H9 (cell line): Measurements from ENCODE around the gene PARD3. TPM values are rescaled to one million over a fixed set of nuclear protein-coding genes. Genes with fewer than 3 reads are reported as not detected.

Source experiments
- DNase-seq: peaks from one replicate; pipeline ENCODE4 v3.0.0-alpha.2; 2017
- H2AFZ ChIP-seq: one replicate; pipeline ENCODE4 v1.6.1; 2013; ENCODE audit warnings: mild to moderate bottlenecking, low read length, control low read depth, moderate library complexity
- H2AK5ac ChIP-seq: 2 replicates; pipeline ENCODE4 v1.6.1; 2013; ENCODE audit warnings: low read length, control low read depth, mixed read lengths; ENCODE audit not compliant: insufficient read length
- H2BK120ac ChIP-seq: one replicate; pipeline ENCODE4 v1.6.1; 2013; ENCODE audit warnings: low read depth, mild to moderate bottlenecking, low read length, control low read depth, inconsistent platforms; ENCODE audit not compliant: poor library complexity, severe bottlenecking
- H2BK12ac ChIP-seq: 2 replicates; pipeline ENCODE4 v1.6.1; 2013; ENCODE audit warnings: low read length, control low read depth, mixed read lengths, low read depth; ENCODE audit not compliant: insufficient read length
- H2BK15ac ChIP-seq: 2 replicates; pipeline ENCODE4 v1.6.1; 2013; ENCODE audit warnings: low read depth, low read length, control low read depth
- H2BK20ac ChIP-seq: one replicate; pipeline ENCODE4 v1.6.1; 2013; ENCODE audit warnings: low read depth, mild to moderate bottlenecking, low read length, control low read depth, inconsistent platforms; ENCODE audit not compliant: poor library complexity, severe bottlenecking
- H2BK5ac ChIP-seq: 2 replicates; pipeline ENCODE4 v1.6.1; 2013; ENCODE audit warnings: low read length, control low read depth, mixed read lengths; ENCODE audit not compliant: insufficient read length
- H3K14ac ChIP-seq: 2 replicates; pipeline ENCODE4 v1.6.1; 2013; ENCODE audit warnings: low read length, control low read depth; ENCODE audit not compliant: insufficient read depth
- H3K18ac ChIP-seq: 2 replicates; pipeline ENCODE4 v1.6.1; 2013; ENCODE audit warnings: low read depth, mild to moderate bottlenecking, mixed read lengths, low read length, control low read depth; ENCODE audit not compliant: insufficient read length
- H3K23ac ChIP-seq: 2 replicates; pipeline ENCODE4 v1.6.1; 2013; ENCODE audit warnings: low read length, control low read depth, mixed read lengths, low read depth; ENCODE audit not compliant: insufficient read length
- H3K23me2 ChIP-seq: 2 replicates; pipeline ENCODE4 v1.6.1; 2013; ENCODE audit warnings: low read depth, mild to moderate bottlenecking, mixed read lengths, low read length, control low read depth; ENCODE audit not compliant: insufficient read length, poor library complexity, severe bottlenecking
- H3K27ac ChIP-seq: 2 replicates; pipeline ENCODE4 v1.5.1; 2013; ENCODE audit warnings: low read length, control low read depth, mixed read lengths, low read depth; ENCODE audit not compliant: insufficient read length
- H3K27me3 ChIP-seq: 2 replicates; pipeline ENCODE4 v1.6.1; 2013; ENCODE audit warnings: low read length, control low read depth, inconsistent platforms; ENCODE audit not compliant: insufficient read depth
- H3K4ac ChIP-seq: 2 replicates; pipeline ENCODE4 v1.6.1; 2013; ENCODE audit warnings: low read depth, mild to moderate bottlenecking, control low read depth, inconsistent platforms, low read length, moderate library complexity
- H3K4me1 ChIP-seq: 2 replicates; pipeline ENCODE4 v1.6.1; 2013; ENCODE audit warnings: low read length, control low read depth, inconsistent platforms; ENCODE audit not compliant: insufficient read depth
- H3K4me2 ChIP-seq: 2 replicates; pipeline ENCODE4 v1.6.1; 2013; ENCODE audit warnings: low read length, control low read depth, mixed read lengths; ENCODE audit not compliant: insufficient read length, insufficient read depth
- H3K56ac ChIP-seq: 2 replicates; pipeline ENCODE4 v1.6.1; 2013; ENCODE audit warnings: low read depth, mild to moderate bottlenecking, mixed read lengths, low read length, control low read depth; ENCODE audit not compliant: insufficient read length
- H3K79me1 ChIP-seq: 2 replicates; pipeline ENCODE4 v1.6.1; 2013; ENCODE audit warnings: low read depth, mild to moderate bottlenecking, moderate library complexity, low read length, control low read depth, inconsistent platforms; ENCODE audit not compliant: insufficient read depth, poor library complexity, severe bottlenecking
- H3K79me2 ChIP-seq: 2 replicates; pipeline ENCODE4 v1.6.1; 2013; ENCODE audit warnings: low read length, control low read depth, inconsistent platforms; ENCODE audit not compliant: insufficient read depth
- H3K9ac ChIP-seq: 2 replicates; pipeline ENCODE4 v1.6.1; 2013; ENCODE audit warnings: low read length, control low read depth, mixed read lengths; ENCODE audit not compliant: insufficient read length; ENCODE audit errors: extremely low read depth
- H3K9me3 ChIP-seq: one replicate; pipeline ENCODE4 v1.6.1; 2013; ENCODE audit warnings: low read depth, low read length, inconsistent platforms; ENCODE audit not compliant: control insufficient read depth
- H3T11ph ChIP-seq: one replicate; pipeline ENCODE4 v1.6.1; 2013; ENCODE audit warnings: mild to moderate bottlenecking, low read length, control low read depth, inconsistent platforms
- H4K20me1 ChIP-seq: one replicate; pipeline ENCODE4 v1.6.1; 2013; ENCODE audit not compliant: control insufficient read depth, insufficient read length, insufficient read depth
- H4K5ac ChIP-seq: 2 replicates; pipeline ENCODE4 v1.6.1; 2013; ENCODE audit warnings: low read depth, mild to moderate bottlenecking, mixed read lengths, low read length, control low read depth; ENCODE audit not compliant: insufficient read length
- H4K8ac ChIP-seq: replicated peaks from 2 replicates; pipeline ENCODE4 v1.6.1; 2013; ENCODE audit warnings: low read length, control low read depth, mixed read lengths, low read depth; ENCODE audit not compliant: insufficient read length
- H4K91ac ChIP-seq: 2 replicates; pipeline ENCODE4 v1.6.1; 2013; ENCODE audit warnings: low read depth, mild to moderate bottlenecking, moderate library complexity, mixed read lengths, low read length, control low read depth; ENCODE audit not compliant: insufficient read length
- H3K27ac Mint-ChIP-seq, 3 experiments: 2 replicates in 2 of 3; 3 replicates in 1 of 3; pipeline ENCODE4 v1.8.0; 2020 to 2021; ENCODE audit warnings: mixed read lengths in 3 of 3, mild to moderate bottlenecking in 1 of 3, moderate library complexity in 1 of 3
- H3K27me3 Mint-ChIP-seq: 2 replicates; pipeline ENCODE4 v1.8.0; 2021; ENCODE audit warnings: low read depth, mild to moderate bottlenecking, moderate library complexity, mixed read lengths
- H3K36me3 Mint-ChIP-seq, 3 experiments: 2 replicates in 2 of 3; 3 replicates in 1 of 3; pipeline ENCODE4 v1.8.0; 2020 to 2021; ENCODE audit warnings: low read depth in 3 of 3, mixed read lengths in 3 of 3; ENCODE audit not compliant: insufficient read depth in 1 of 3
- H3K4me1 Mint-ChIP-seq, 2 experiments: 2 replicates each; pipeline ENCODE4 v1.8.0; 2020; ENCODE audit warnings: mixed read lengths in 2 of 2
- H3K4me3 Mint-ChIP-seq, 2 experiments: 2 replicates in 1 of 2; 3 replicates in 1 of 2; pipeline ENCODE4 v1.8.0; 2020 to 2021; ENCODE audit warnings: mild to moderate bottlenecking in 2 of 2, mixed read lengths in 2 of 2, moderate library complexity in 1 of 2
- H3K9me3 Mint-ChIP-seq, 2 experiments: 2 replicates in 1 of 2; 3 replicates in 1 of 2; pipeline ENCODE4 v1.8.0; 2020; ENCODE audit warnings: mild to moderate bottlenecking in 2 of 2, mixed read lengths in 2 of 2, moderate library complexity in 1 of 2
- CTCF ChIP-seq: fragments of 200-600 bp; sonication (generic); conservative IDR thresholded peaks from 3 replicates; pipeline ENCODE4 v1.8.0; 2021; ENCODE audit warnings: antibody characterized with exemption, mild to moderate bottlenecking
- WGBS: extraction: QIAGEN DNeasy Blood & Tissue Kit; methylation state at CpG from one replicate; pipeline ENCODE4 v1.1.7; 2013; ENCODE audit warnings: missing lambda C conversion rate, low lambda C conversion rate, mixed read lengths; ENCODE audit not compliant: insufficient read length; ENCODE audit errors: extremely low coverage; 5-methylcytosine and 5-hydroxymethylcytosine counted together
- total RNA-seq: library from RNA; stranded (reverse); gene quantifications from 2 replicates; pipeline ENCODE4 v1.2.1, GENCODE V29; 2021

The PARD3 gene
- total RNA-seq, 1 experiment from 2014 or later = 44.7 TPM

GRCh38 chr10:34667177-34667576 lies 147.9 kb downstream of the PARD3 start:
- peak overlapping the region in 1 of 3 experiments; percentile 44; a peak in 1 of 7 replicates for H3K27ac Mint-ChIP-seq

More at GRCh38 chr10:34667177-34667576, 147.9 kb downstream of the PARD3 start:
- H3K9me3 Mint-ChIP-seq = no peaks in the 10 kb centered on the region
- Histone ChIP-seq H3T11ph (no peak overlapping the region), H2BK15ac (no peak overlapping the region), H3K23ac (no peak overlapping the region), H2BK5ac (no peak overlapping the region), H2BK20ac (no peak overlapping the region), H3K4me2 (no peak overlapping the region), H3K9ac (no peak overlapping the region), H2BK120ac (no peak overlapping the region), H3K4ac (no peak overlapping the region), H3K23me2 (no peaks in the 10 kb centered on the region), H4K20me1 (no peaks in the 10 kb centered on the region), H2AFZ (no peak overlapping the region), H3K27ac (no peak overlapping the region), H4K8ac (no peak overlapping the region), H4K91ac (no peak overlapping the region), H3K9me3 (no peaks in the 10 kb centered on the region), H3K27me3 (no peaks in the 10 kb centered on the region), H3K79me2 (peaks cover 2% of the 10 kb centered on the region; the same call in 1 of the 2 replicates), H4K5ac (no peak overlapping the region), H2BK12ac (no peak overlapping the region), H3K14ac (no peak overlapping the region), H3K79me1 (peaks cover 3% of the 10 kb centered on the region), H3K56ac (no peak overlapping the region), H3K18ac (no peak overlapping the region), H3K4me1 (no peaks in the 10 kb centered on the region), H2AK5ac (no peak overlapping the region)
- H3K36me3 Mint-ChIP-seq = no peaks in the 10 kb centered on the region; a peak in 1 of 7 replicates
- no peak for DNase-seq
- WGBS = no CpG with 5 or more reads among the region's 1 CpG
- no peak overlapping the region for H3K4me3 Mint-ChIP-seq
- no peak for TF ChIP-seq CTCF
- peaks cover 19 to 25% of the 10 kb centered on the region in 2 experiments for H3K4me1 Mint-ChIP-seq
- no peaks in the 10 kb centered on the region for H3K27me3 Mint-ChIP-seq
